Central memory CD8-positive, alpha-beta T cell (primary cell): Measurements from ENCODE around the gene STPG1.

ENCODE experiments used
- ATAC-seq: fragments of 150-1000 bp; cut with Tn5 transposase; replicated peaks from 2 replicates; pipeline ENCODE4 v1.10.0; 2022; ENCODE audit warnings: mild to moderate bottlenecking, moderate FRiP score, moderate number of reproducible peaks; ENCODE audit not compliant: poor library complexity, severe bottlenecking; ENCODE audit errors: extremely low read depth
- DNase-seq, 2 donors: peaks; one replicate each; pipeline ENCODE4 v3.0.0; 2021; ENCODE audit warnings: low spot score in 2 of 2
- H3K27ac Mint-ChIP-seq: one replicate; pipeline ENCODE4 v1.8.0; 2022; ENCODE audit warnings: low read depth, mild to moderate bottlenecking, moderate library complexity, mixed read lengths
- H3K27me3 Mint-ChIP-seq: one replicate; pipeline ENCODE4 v1.8.0; 2022; ENCODE audit warnings: mixed read lengths
- H3K36me3 Mint-ChIP-seq: one replicate; pipeline ENCODE4 v1.8.0; 2022; ENCODE audit warnings: mild to moderate bottlenecking, moderate library complexity, mixed read lengths; ENCODE audit not compliant: insufficient read depth
- H3K4me1 Mint-ChIP-seq: one replicate; pipeline ENCODE4 v1.8.0; 2022; ENCODE audit warnings: mixed read lengths
- H3K4me3 Mint-ChIP-seq: one replicate; pipeline ENCODE4 v1.8.0; 2022; ENCODE audit warnings: mild to moderate bottlenecking, moderate library complexity, mixed read lengths
- H3K9me3 Mint-ChIP-seq: one replicate; pipeline ENCODE4 v1.8.0; 2022; ENCODE audit warnings: mixed read lengths

Gene STPG1

GRCh38 chr1:24308365-24309015 lies 105.1 kb downstream of the STPG1 start:
- Mint-ChIP-seq H3K9me3 (no peaks in the 10 kb centered on the region), H3K4me3 (no peak overlapping the region), H3K4me1 (no peaks in the 10 kb centered on the region), H3K36me3 (no peaks in the 10 kb centered on the region), H3K27me3 (peaks cover 20% of the 10 kb centered on the region), H3K27ac (no peak overlapping the region)
- no peak for ATAC-seq
- no peak for DNase-seq
